ENCODE data around the gene FREY1.

DNA sequence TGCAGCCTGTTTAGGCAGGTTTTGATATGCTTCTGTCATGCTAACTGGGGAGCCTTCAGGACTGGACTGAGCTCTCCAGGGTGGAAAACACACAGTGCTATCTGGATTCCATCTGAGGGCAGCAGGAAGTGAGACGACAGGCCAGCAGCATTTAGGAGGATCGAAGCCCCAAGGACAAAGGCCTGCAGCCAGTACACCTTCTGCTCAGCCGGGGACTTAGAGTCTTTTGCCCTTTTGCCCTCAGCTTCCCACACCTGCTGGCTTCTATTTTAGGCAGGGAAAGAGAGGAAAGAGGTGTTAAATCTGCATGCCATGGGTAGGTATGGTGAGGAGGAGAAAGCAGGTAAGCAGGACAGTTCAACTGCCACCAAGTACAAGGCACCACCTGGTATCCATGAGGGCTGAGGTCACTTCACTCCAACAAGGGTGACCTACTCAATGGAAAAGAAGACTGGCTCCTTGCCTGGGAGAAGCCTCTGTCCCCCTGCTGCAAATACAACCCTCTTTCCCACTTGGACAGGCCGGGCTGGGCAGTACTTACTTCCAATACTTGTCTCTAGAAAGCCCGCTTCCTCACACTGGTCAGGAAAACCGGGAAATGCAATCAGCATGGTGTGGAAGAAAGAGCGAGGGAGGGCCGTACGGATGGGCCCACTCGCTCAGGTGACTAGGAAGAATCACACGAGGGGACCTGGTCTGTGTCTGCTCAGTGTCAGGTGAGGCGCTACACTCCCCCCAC is 27.7 kb upstream of the FREY1 start:
- TF ChIP-seq POLR2AphosphoS5 (IDR thresholded peaks at IDR 0.05) = no peak
- TF ChIP-seq EP300 (IDR thresholded peaks at IDR 0.05) = no peak

All from stomach (tissue), 4 donors.